AG09319 (cell line): ENCODE data around the gene LRRC27.

Experiments used
- DNase-seq: peaks from one replicate; pipeline ENCODE4 v3.0.0-alpha.2; 2010; ENCODE audit warnings: low read depth; ENCODE audit errors: extremely low read depth
- TF ChIP-seq, protein P1 (sequence below): IDR thresholded peaks from 2 replicates; pipeline ENCODE4 v1.5.1; 2011; ENCODE audit warnings: low read depth, mild to moderate bottlenecking, inconsistent platforms, low read length, moderate library complexity

Gene LRRC27

DNA sequence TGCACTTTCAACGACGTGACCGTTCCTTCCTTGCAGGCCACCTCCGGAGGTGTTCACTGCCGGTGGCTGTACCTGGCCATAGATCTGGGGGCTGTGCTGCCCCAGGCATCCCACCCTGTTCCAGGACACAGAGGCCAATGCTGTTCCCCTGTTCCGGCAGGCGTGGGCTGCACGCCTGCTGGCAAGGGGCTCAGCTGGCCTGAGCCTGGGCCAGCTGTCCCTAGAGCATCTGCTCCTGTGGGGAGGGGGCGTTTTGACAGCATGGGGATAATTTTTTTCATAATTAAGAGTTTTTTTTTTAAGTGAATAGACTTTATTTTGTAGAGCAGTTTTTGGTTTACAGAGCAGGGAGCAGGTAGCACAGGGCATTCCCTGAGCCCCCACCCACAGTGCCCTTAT lies 93.8 kb downstream of the LRRC27 start:
- TF ChIP-seq, protein P1, sequence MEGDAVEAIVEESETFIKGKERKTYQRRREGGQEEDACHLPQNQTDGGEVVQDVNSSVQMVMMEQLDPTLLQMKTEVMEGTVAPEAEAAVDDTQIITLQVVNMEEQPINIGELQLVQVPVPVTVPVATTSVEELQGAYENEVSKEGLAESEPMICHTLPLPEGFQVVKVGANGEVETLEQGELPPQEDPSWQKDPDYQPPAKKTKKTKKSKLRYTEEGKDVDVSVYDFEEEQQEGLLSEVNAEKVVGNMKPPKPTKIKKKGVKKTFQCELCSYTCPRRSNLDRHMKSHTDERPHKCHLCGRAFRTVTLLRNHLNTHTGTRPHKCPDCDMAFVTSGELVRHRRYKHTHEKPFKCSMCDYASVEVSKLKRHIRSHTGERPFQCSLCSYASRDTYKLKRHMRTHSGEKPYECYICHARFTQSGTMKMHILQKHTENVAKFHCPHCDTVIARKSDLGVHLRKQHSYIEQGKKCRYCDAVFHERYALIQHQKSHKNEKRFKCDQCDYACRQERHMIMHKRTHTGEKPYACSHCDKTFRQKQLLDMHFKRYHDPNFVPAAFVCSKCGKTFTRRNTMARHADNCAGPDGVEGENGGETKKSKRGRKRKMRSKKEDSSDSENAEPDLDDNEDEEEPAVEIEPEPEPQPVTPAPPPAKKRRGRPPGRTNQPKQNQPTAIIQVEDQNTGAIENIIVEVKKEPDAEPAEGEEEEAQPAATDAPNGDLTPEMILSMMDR = no peak
- no peak for DNase-seq

DNA sequence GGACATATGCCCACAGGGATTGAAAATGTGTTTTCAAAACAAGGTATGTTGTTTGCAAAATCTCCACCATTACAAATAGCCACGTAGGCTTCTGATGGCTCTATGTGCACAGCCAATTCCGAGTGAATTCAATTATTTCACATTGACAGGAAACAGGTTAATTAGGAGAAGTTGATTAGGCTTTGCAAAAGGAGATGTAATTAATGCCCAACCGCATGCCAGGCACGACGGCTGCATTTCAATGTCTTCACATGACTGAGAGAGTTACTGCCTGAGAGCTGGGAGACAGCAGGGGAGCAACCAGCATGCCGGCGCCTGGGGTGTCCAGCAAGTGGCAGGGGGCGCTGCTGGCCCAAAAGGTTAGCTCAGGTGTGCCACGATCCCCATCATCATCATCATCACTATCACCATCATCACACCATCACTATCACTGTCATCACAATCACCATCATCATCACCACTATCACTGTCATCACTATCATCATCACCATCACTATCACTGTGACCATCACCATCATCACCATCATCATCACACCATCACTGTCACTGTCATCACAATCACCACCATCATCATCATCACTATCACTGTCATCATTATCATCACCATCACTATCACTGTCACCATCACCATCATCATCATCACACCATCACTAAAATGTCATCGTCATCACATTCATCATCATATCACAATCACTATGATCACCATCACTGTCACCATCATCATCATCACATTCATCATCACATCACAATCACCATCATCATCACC lies 95.2 kb downstream of the LRRC27 start:
- TF ChIP-seq, protein P1 = no peak
- no peak for DNase-seq

DNA sequence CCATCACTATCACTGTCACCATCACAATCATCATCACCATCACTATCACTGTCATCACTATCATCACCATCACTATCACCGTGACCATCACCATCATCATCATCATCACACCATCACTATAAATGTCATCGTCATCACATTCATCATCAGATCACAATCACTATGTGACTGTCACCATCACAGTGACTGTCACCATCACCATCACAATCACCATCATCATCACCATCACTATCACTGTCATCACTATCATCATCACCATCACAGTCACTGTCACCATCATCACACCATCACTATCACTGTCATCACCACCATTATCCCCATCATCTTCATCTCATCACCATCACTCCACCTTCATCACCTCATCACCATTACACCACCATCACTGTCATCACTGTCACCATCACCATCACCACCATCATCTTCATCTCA lies 96.0 kb downstream of the LRRC27 start:
- TF ChIP-seq, protein P1 = no peak

DNA sequence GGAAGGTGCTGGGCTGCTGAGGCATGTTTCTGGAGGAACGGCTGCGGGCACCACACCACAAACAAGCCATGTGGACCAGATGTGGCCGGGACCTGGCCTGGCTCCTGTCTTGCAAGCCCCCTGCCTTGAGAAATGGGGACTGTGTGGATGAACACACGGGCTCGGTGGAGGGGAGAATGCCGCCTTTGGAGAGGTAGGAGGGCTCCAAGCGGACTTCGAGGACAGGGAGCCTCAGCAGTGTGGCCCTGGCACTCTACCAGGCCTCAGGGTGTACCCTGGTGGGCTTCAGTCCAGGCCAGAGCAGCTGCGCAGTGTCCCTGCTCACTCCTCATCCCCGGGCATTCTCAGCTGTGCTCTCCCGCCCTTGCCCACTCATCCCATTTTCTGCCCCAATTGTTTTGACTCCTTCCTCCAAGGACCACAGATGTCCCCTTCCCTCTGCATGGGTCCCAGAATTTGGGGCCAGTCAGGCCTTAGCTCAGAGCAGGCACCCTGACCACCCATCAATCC lies 96.5 kb downstream of the LRRC27 start:
- DNase-seq = no peak
- TF ChIP-seq, protein P1 = no peak

More for the DNA sequence above, 96.0 kb downstream of the LRRC27 start:
- DNase-seq = no peak
